ENCODE results near the gene SLC36A3.

The SLC36A3 gene

DNA sequence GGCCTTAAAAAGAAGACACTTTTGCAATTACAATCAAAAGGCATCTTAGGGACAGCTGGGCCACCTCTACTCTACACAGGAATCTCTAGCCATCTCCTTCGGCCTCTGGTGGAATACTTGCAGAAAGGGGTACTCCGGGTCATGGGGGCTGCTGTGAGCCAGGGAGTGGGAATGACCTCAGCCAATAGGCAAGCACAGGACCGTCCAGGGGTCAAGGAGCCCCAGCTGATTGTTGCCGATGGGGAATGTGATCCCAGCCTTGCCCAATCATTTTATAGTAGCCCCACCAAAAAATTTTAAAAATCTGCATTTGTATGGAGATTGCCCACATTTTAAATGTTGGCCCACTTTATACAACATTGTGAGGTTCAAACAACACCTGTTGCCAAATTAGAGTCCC lies 16.9 kb upstream of the SLC36A3 start:
- Histone ChIP-seq H3K27me3 (ENCODE audit: insufficient read depth, poor library complexity, severe bottlenecking) (no peaks in the 10 kb centered on the region), H3K4me3 (replicated peaks; ENCODE audit: insufficient read depth, low read length) (no peak overlapping the region), H3K27ac (replicated peaks) (no peak overlapping the region)
- DNase-seq (ENCODE audit: low read depth in 1 of 2, low spot score in 1 of 2), result no peak
- TF ChIP-seq CTCF (IDR thresholded peaks at IDR 0.05; ENCODE audit: insufficient read depth, low read length) (no peak), GABPA (IDR thresholded peaks at IDR 0.05; ENCODE audit: low read depth) (no peak), SPI1 (IDR thresholded peaks at IDR 0.05; ENCODE audit: borderline replicate concordance, low read depth) (no peak), POLR2AphosphoS5 (IDR thresholded peaks at IDR 0.05; ENCODE audit: low read depth) (no peak)
- TF ChIP-seq, protein P1, sequence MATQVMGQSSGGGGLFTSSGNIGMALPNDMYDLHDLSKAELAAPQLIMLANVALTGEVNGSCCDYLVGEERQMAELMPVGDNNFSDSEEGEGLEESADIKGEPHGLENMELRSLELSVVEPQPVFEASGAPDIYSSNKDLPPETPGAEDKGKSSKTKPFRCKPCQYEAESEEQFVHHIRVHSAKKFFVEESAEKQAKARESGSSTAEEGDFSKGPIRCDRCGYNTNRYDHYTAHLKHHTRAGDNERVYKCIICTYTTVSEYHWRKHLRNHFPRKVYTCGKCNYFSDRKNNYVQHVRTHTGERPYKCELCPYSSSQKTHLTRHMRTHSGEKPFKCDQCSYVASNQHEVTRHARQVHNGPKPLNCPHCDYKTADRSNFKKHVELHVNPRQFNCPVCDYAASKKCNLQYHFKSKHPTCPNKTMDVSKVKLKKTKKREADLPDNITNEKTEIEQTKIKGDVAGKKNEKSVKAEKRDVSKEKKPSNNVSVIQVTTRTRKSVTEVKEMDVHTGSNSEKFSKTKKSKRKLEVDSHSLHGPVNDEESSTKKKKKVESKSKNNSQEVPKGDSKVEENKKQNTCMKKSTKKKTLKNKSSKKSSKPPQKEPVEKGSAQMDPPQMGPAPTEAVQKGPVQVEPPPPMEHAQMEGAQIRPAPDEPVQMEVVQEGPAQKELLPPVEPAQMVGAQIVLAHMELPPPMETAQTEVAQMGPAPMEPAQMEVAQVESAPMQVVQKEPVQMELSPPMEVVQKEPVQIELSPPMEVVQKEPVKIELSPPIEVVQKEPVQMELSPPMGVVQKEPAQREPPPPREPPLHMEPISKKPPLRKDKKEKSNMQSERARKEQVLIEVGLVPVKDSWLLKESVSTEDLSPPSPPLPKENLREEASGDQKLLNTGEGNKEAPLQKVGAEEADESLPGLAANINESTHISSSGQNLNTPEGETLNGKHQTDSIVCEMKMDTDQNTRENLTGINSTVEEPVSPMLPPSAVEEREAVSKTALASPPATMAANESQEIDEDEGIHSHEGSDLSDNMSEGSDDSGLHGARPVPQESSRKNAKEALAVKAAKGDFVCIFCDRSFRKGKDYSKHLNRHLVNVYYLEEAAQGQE (IDR thresholded peaks at IDR 0.05; ENCODE audit: insufficient replicate concordance, low read depth), result no peak

DNA sequence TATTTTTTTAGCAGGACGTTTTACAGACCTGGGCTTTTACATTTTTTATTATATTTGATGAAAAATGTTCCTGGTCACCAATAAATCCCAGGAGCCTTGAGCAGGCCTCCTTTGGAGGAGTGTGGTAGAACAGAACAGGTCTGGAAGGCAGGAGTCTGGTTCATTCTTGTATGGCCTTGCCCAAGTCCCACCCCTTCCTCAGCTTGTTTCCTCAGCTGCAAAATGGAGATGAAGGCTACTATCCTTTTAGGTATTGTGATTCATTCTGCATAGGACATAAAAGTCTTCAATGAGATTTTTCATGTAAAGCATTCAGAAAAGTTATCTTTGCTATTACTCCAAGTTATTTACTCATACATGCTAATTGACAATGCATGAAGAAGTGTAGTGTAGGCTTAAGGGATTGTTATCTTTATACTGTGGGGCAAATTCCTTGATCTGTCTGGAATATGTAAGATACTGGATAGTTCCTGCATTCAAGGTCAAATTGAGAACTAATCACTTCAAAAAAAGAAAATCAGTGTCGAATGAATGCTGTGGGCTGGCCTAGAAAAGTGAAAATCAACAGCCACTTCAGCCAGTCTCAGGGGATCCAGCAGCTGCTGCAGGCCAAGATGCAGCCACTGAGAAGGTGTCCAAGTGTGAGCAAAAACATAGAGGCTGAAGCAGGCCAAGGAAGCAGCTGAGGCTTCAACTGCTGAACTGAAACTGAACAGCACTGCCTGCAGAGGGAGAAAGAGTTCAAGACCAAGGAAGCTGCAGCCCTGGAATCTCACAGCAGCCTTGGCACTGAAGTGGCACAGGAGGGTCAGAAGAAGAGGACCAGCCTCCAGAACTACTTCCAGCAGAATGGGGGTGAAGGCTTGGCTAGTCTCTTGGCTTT lies 15.5 kb upstream of the SLC36A3 start:
- DNase-seq (ENCODE audit: low read depth in 1 of 2, low spot score in 1 of 2), result peak in 1 of 2 experiments; percentile 21
- no peaks in the 10 kb centered on the region for H3K27me3 ChIP-seq (ENCODE audit: insufficient read depth, poor library complexity, severe bottlenecking)
- TF ChIP-seq SPI1 (IDR thresholded peaks at IDR 0.05; ENCODE audit: borderline replicate concordance, low read depth) (no peak), CTCF (IDR thresholded peaks at IDR 0.05; ENCODE audit: insufficient read depth, low read length) (peak; percentile 10), GABPA (IDR thresholded peaks at IDR 0.05; ENCODE audit: low read depth) (no peak), POLR2AphosphoS5 (IDR thresholded peaks at IDR 0.05; ENCODE audit: low read depth) (no peak)
- TF ChIP-seq, protein P1 (IDR thresholded peaks at IDR 0.05; ENCODE audit: insufficient replicate concordance, low read depth), result no peak
- no peak overlapping the region for H3K27ac ChIP-seq (replicated peaks)
- H3K4me3 ChIP-seq (replicated peaks; ENCODE audit: insufficient read depth, low read length), result no peak overlapping the region

GRCh38 chr5:151317871-151318270 lies 14.3 kb upstream of the SLC36A3 start:
- H3K27me3 ChIP-seq (ENCODE audit: insufficient read depth, poor library complexity, severe bottlenecking), result no peaks in the 10 kb centered on the region
- H3K27ac ChIP-seq (replicated peaks), result no peak overlapping the region
- no peak overlapping the region for H3K4me3 ChIP-seq (replicated peaks; ENCODE audit: insufficient read depth, low read length)
- TF ChIP-seq, protein P1 (IDR thresholded peaks at IDR 0.05; ENCODE audit: insufficient replicate concordance, low read depth), result no peak
- TF ChIP-seq CTCF (IDR thresholded peaks at IDR 0.05; ENCODE audit: insufficient read depth, low read length) (no peak), GABPA (IDR thresholded peaks at IDR 0.05; ENCODE audit: low read depth) (no peak), POLR2AphosphoS5 (IDR thresholded peaks at IDR 0.05; ENCODE audit: low read depth) (no peak), SPI1 (IDR thresholded peaks at IDR 0.05; ENCODE audit: borderline replicate concordance, low read depth) (no peak)
- DNase-seq (ENCODE audit: low read depth in 1 of 2, low spot score in 1 of 2), result no peak

All from HL-60 (cell line).